Upper lobe of right lung (tissue), 1 donor: ENCODE results near the gene SLC4A5. TPM values are rescaled to one million over a fixed set of nuclear protein-coding genes. Genes with fewer than 3 reads are reported as not detected.
"Not testable (repeated sequence)": the region's sequence is repeated elsewhere in the genome, so short reads cannot be mapped to it uniquely, and the experiment has no call there.

Source experiments
- ATAC-seq: fragments of 200-7000 bp; cut with Tn5 transposase; one replicate; pipeline ENCODE4 v1.9.1; 2020; ENCODE audit warnings: mild to moderate bottlenecking, moderate library complexity
- DNase-seq: peaks from one replicate; pipeline ENCODE4 v3.0.0-alpha.2; 2020
- H3K27ac ChIP-seq: fragments of 200-600 bp; one replicate; pipeline ENCODE4 v1.8.0; 2022
- H3K27me3 ChIP-seq: fragments of 200-600 bp; one replicate; pipeline ENCODE4 v1.8.0; 2022; ENCODE audit warnings: mild to moderate bottlenecking
- H3K36me3 ChIP-seq: fragments of 200-600 bp; one replicate; pipeline ENCODE4 v1.8.0; 2022
- H3K4me1 ChIP-seq: fragments of 200-600 bp; one replicate; pipeline ENCODE4 v1.8.0; 2022
- H3K4me3 ChIP-seq: fragments of 200-600 bp; one replicate; pipeline ENCODE4 v1.8.0; 2022; ENCODE audit warnings: mild to moderate bottlenecking
- H3K9me3 ChIP-seq: fragments of 200-600 bp; one replicate; pipeline ENCODE4 v1.8.0; 2022
- intact Hi-C: fragments of 100-400 bp; cut with DNase I; formaldehyde crosslinking; loops from one replicate; pipeline ENCODE4 v1.11.0; 2022
- total RNA-seq: library from RNA; stranded (reverse); fragmentation: NEBNext Ultra II Directional; extraction: Animal tissue kit (Norgen Biotek cat#: 25700); gene quantifications from one replicate; pipeline ENCODE4 v1.2.1, GENCODE V29; 2021
- TF ChIP-seq, protein P1 (sequence below): fragments of 200-600 bp; IDR thresholded peaks from one replicate; pipeline ENCODE4 v1.8.0; 2022; ENCODE audit warnings: antibody characterized with exemption
- donor health status: DM: no; HTN: yes; CAD: no; lungs with severe emphysema.

Gene SLC4A5
- total RNA-seq, 1 donor from 2014 or later, result 3.2 TPM

DNA sequence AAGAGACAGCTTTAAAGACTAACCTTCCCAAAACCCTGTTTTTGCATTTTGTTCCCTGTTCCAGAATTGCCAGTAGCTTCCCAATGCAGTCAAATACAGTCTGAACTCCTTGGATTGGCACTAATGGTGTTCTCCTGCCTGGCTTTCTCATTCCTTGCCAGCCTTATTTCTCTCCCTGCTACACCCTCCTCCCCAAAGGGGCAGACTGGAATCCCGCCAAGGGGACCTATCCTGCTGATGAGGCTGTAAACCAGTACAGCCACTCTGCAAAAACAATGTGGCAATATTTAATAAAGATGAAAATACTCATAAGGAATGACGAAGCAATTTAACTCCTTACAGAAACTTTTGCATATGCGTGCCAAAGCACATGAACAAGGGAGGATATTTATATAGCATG lies 4.5 kb upstream of the SLC4A5 start:
- Histone ChIP-seq H3K4me3 (no peak overlapping the region), H3K4me1 (no peaks in the 10 kb centered on the region), H3K36me3 (no peaks in the 10 kb centered on the region), H3K9me3 (no peaks in the 10 kb centered on the region), H3K27ac (no peak overlapping the region), H3K27me3 (no peaks in the 10 kb centered on the region)
- DNase-seq (peak; percentile 76), ATAC-seq (peak; percentile 51)
- TF ChIP-seq, protein P1, sequence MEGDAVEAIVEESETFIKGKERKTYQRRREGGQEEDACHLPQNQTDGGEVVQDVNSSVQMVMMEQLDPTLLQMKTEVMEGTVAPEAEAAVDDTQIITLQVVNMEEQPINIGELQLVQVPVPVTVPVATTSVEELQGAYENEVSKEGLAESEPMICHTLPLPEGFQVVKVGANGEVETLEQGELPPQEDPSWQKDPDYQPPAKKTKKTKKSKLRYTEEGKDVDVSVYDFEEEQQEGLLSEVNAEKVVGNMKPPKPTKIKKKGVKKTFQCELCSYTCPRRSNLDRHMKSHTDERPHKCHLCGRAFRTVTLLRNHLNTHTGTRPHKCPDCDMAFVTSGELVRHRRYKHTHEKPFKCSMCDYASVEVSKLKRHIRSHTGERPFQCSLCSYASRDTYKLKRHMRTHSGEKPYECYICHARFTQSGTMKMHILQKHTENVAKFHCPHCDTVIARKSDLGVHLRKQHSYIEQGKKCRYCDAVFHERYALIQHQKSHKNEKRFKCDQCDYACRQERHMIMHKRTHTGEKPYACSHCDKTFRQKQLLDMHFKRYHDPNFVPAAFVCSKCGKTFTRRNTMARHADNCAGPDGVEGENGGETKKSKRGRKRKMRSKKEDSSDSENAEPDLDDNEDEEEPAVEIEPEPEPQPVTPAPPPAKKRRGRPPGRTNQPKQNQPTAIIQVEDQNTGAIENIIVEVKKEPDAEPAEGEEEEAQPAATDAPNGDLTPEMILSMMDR, result no peak
- intact Hi-C loops, result no loop called here

DNA sequence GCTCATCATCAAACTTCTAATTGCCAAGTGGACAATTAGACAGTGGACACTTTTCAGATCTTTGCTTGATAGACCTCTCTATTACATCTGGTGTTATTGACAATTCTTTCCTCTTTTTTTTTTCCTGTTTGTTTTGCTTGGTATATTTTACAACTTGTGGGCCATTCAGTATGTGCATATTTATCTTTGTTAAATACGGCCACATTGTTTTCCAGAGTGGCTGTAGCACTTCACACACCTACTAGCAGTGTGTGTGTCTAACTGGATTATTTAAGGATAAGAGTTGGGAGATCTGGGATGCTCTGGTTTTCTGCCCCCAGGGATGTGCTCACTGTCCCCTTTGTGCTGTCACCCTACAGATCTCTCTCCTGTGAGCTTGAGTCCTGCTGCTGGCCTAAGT lies 4.1 kb upstream of the SLC4A5 start:
- ATAC-seq, result no peak
- H3K36me3 ChIP-seq, result no peaks in the 10 kb centered on the region
- intact Hi-C loops, result no loop called here
- TF ChIP-seq, protein P1, result no peak
- no peak overlapping the region for H3K4me3 ChIP-seq
- H3K27ac ChIP-seq, result no peak overlapping the region
- H3K4me1 ChIP-seq, result no peaks in the 10 kb centered on the region
- H3K27me3 ChIP-seq, result no peaks in the 10 kb centered on the region
- no peaks in the 10 kb centered on the region for H3K9me3 ChIP-seq
- DNase-seq, result no peak

DNA sequence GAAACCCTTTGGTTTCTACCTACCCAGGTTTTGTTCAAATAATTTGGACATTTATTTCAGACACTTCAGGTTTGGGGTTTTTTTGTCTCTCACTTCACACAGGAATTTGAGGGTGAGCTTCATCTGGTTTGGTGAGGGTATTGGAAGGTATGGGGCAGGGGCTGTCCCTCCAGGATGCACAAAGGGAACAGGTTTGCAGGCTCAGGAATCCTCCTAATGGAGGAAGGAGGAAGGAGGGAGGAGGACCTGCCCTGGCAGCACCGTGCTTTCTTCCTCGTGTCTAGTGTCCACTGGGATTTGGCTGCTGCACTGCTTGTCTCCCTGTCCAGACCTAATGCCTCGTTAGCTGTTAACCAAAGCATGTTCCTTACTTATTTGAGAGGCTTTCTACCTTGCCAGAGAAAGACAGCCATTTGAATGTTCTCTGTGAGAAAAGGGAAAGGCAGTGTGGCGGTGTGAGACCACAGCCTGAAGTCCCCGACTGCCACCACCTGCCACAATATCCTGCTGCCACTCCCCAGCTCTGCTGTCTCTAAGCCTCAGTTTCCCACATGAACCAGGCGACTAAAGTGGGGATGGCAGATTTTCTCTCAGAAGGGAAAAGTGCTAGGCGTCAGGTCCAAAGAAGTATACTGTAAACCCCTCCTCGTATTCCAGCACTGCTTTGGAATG lies 2.2 kb upstream of the SLC4A5 start:
- ATAC-seq, result no peak
- Histone ChIP-seq H3K4me1 (no peaks in the 10 kb centered on the region), H3K9me3 (no peaks in the 10 kb centered on the region), H3K36me3 (no peaks in the 10 kb centered on the region), H3K27ac (no peak overlapping the region), H3K27me3 (no peaks in the 10 kb centered on the region), H3K4me3 (no peak overlapping the region)
- TF ChIP-seq, protein P1, result no peak
- DNase-seq, result no peak
- intact Hi-C loops, result no loop called here

DNA sequence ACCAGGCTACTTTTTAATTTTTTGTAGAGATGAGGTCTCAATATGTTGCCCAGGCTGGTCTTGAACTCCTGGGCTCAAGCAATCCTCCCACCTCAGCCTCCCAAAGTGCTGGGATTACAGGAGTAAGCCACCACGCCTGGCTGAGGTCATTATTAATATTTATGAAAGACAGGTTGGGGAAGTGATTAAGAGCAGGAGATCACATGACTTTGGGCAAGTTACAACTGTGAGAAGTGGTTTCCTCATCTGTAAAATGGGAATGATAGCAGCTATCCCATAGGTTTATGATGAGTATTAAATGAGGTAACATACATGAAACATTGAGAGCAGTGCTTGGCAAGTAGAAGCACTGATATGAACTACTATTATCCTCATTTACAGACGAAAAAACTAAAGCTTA lies 7.0 kb downstream of the SLC4A5 start:
- intact Hi-C loops, H3K4me1 ChIP-seq, H3K4me3 ChIP-seq, DNase-seq, ATAC-seq, H3K27me3 ChIP-seq, H3K36me3 ChIP-seq, H3K9me3 ChIP-seq, H3K27ac ChIP-seq: not testable (repeated sequence)

DNA sequence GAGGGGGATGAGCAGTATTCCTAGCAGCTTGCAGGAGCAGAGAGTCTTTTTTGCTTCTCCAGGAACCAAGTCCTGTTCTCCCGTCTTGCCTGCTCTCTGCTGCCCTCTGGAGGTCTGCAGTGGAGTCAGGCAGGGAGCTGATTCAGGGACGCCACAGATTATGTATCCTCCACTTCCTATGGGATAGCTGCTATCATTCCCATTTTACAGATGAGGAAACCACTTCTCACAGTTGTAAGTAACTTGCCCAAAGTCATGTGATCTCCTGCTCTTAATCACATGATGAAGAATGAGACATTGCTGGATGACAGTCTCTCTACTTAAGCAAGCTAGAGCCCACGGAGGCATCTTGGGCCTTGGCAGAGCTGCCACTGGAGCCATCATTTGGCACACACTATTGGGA lies 8.3 kb downstream of the SLC4A5 start:
- peak; percentile 96 for ATAC-seq
- no peak overlapping the region for H3K4me3 ChIP-seq
- H3K27ac ChIP-seq, result no peak overlapping the region
- intact Hi-C loops, result no loop called here
- H3K9me3 ChIP-seq, result no peaks in the 10 kb centered on the region
- TF ChIP-seq, protein P1, result peak; percentile 99
- DNase-seq, result peak; percentile 86
- no peaks in the 10 kb centered on the region for H3K4me1 ChIP-seq
- no peaks in the 10 kb centered on the region for H3K36me3 ChIP-seq
- no peaks in the 10 kb centered on the region for H3K27me3 ChIP-seq

DNA sequence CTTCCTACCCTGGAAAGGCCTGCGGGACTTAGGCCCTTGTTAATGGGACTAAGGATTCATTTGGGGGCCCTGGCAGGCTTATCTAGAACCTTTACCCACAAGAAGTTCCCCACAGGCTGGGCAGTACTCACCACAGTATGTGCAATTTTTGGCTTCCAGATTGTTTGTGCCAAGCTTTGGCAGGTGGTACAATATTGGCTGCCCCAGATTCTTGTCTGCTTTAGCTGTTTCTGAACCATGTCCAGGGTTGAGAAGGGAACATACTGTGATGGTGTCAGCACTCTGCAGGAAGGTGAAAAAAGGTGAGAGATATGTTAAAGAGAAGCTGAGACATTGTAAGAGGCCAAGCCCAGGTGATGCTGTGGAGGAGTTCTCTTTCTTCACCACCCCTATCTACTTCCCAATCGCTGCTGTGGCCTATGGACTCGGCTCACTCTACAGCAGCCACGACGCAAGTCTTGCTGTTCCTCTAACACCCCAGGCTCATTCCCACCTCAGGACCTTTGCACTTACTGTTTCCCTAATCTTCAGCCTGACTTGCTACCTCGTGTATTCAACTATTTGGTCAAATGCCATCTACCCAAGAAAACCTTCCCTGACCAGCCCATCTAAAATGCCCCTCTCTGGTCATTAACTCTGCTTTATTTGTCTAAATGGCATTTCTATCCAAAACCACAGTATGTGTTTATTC lies 9.2 kb downstream of the SLC4A5 start:
- no peaks in the 10 kb centered on the region for H3K27me3 ChIP-seq
- no peak overlapping the region for H3K27ac ChIP-seq
- H3K36me3 ChIP-seq, result no peaks in the 10 kb centered on the region
- H3K4me3 ChIP-seq, result no peak overlapping the region
- H3K9me3 ChIP-seq, result no peaks in the 10 kb centered on the region
- ATAC-seq, result no peak
- TF ChIP-seq, protein P1, result no peak
- intact Hi-C loops, result no loop called here
- no peaks in the 10 kb centered on the region for H3K4me1 ChIP-seq
- DNase-seq, result no peak
